ENCODE measurements around the gene CRYBG2.

The CRYBG2 gene

GRCh38 chr1:26281091-26281958 is 72.6 kb downstream of the CRYBG2 start:
- no peak for DNase-seq (ENCODE audit: low read depth)

- DNase-seq (ENCODE audit: low read depth): no peak
Observed at GRCh38 chr1:26280333-26281042, 73.4 kb downstream of the CRYBG2 start.

- DNase-seq (ENCODE audit: low read depth): peak; percentile 61
Observed at GRCh38 chr1:26279456-26280332, 74.2 kb downstream of the CRYBG2 start, which contains the start of gene SH3BGRL3. Gene SH3BGRL3 (plus strand): TSS chr1:26280086. CDS start chr1:26280156, 70 bp downstream.

GRCh38 chr1:26278724-26279455 is 75.0 kb downstream of the CRYBG2 start:
- no peak for DNase-seq (ENCODE audit: low read depth)

DNA sequence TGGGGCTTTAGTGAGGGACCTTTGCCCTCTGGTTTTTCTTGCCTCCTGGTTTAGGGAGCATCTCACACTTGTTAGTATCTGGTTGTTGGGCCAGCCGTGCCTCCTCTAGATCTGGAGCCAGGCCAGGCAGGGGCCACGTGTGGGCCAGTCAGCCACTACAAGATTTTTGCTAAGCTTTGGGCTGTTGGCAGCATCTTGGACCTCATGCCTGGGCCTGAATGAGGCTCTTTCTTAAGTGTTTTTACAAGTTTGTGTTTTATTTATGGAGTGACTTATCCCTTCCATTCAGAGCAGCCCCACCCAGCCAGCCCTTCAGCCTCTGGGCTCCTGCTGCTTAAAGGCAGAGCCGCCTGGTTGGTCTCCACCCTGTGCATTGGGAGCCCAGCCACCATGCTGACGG is 75.6 kb downstream of the CRYBG2 start:
- no peak for DNase-seq (ENCODE audit: low read depth)

GRCh38 chr1:26277719-26278118 is 76.2 kb downstream of the CRYBG2 start:
- no peak for DNase-seq (ENCODE audit: low read depth)

DNA sequence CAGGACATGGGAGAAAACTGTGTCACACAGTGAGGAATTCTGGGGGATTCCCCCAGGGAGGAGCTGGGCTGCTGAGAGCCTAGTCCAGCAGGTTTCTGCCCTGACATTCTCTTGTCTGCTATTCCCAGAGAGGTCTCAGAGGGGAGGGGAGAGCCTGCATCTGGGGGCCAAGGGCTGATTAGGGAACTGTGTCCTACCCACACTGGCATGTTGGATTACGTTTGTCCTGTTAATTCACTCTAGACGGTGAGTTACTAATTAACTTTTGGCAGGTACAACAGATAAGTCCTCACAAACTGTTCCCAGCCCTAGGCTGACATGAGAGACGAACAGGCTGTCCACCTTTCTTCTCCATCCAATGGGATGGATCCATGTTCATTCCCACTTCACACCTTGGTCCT is 76.7 kb downstream of the CRYBG2 start:
- no peak for DNase-seq (ENCODE audit: low read depth)

DNA sequence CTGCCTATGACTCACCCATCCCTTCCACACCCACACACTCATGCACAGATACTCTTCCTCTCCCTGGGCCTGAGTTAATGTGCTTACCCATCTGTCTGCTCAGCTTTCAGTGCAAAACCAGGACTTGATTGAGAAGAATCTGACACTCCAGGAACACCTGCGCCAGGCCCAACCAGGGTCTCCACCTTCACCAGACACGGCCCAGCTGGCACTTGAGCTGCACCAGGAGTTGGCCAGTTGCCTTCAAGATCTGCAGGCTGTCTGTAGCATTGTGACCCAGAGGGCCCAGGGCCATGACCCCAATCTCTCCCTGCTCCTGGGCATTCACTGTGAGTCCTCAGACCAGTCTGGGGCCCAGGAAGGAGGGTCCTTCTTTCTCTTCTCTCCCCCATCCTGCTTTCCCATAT is 77.5 kb downstream of the CRYBG2 start:
- DNase-seq (ENCODE audit: low read depth): no peak

DNA sequence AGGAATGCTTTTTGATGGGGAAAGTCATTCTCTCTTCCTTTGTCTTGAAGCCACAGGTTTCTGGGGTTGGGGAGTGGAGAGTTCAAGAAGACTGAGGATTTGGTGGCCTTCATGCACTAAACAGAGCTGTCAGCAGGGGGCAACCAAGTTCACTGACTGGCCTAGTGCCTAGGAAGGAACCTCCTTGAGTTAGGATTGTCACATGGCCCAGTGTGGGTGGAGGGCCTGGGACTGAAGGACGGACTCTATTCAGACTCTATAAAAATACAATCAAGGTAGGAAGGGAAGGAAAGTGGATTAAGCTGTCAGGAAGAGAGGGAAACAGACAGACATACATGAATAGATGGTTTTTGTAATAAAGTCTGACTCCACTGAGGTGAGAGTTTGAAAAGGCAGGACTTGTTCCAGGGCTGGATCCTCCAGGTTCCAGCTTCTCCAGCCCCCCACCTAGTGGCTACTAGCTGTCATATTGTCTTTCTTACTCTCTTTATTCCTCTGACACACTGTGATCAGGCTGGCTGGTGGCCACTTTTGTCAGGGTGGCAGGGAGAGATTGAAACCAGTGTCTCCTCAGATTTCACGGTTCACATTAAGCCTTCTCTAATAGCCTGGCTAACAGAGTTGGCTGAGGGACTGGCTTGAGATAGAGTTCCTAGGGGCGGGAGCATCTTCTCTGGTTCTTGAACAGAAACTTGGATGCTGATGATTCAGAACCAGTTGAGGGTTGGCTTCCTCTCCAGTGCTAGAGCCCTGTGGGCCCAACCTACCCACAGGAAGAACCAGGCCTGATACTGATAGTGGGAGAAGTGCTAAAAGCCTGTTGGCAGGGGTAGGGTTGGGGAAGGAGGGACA is 78.1 kb downstream of the CRYBG2 start:
- peak; percentile 67 for DNase-seq (ENCODE audit: low read depth)

DNA sequence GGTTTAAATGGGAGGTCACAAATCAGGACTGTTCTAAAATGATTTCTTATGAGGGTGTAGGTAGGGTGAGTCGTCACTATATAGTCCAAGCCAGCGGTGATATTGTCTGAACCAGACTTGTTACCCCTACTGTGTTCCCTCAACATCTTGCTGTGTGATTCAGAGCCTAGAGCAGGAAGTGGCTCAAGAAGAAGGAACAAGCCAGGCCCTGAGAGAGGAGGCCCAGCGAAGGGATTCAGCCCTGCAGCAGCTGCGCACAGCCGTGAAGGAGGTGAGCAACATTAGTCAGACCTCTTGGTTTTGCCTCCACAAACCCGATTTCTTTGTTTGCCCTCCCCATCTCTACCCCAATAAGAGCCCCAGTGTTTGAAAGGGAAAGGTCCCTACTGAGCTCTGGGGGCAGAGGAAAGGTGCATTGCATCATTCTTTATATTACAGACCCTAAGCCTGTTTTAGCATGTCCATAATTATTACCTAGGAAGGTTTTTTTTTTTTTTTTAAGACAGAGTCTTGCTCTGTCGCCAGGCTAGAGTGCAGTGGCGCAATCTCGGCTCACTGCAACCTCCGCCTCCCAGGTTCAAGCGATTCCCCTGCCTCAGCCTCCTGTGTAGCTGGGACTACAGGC is 79.0 kb downstream of the CRYBG2 start:
- DNase-seq (ENCODE audit: low read depth): no peak
